ENCODE results near the gene EZR.

EZR gene

GRCh38 chr6:158717341-158718330 lies 101.5 kb downstream of the EZR start:
- no peak for DNase-seq
